H1 (cell line): ENCODE data around the gene CEP350. TPM values are rescaled to one million over a fixed set of nuclear protein-coding genes. Genes with fewer than 3 reads are reported as not detected.

Experiments used
- ATF2 ChIP-seq: IDR thresholded peaks from 2 replicates; pipeline ENCODE4 v1.6.1; 2012; ENCODE audit warnings: low read length, inconsistent platforms
- CEBPB ChIP-seq: IDR thresholded peaks from 2 replicates; pipeline ENCODE4 v1.6.1; 2012; ENCODE audit warnings: low read depth, low read length
- CHD7 ChIP-seq: fragments of 300-600 bp; sonication (generic); IDR thresholded peaks from 2 replicates; pipeline ENCODE4 v1.7.1; 2012; ENCODE audit warnings: low read length, moderate library complexity, mild to moderate bottlenecking, inconsistent platforms; ENCODE audit not compliant: insufficient replicate concordance
- KDM5A ChIP-seq: fragments of 200-600 bp; IDR thresholded peaks from 2 replicates; pipeline ENCODE4 v1.7.1; 2012; ENCODE audit warnings: mild to moderate bottlenecking, low read length, inconsistent platforms, mixed read lengths
- MAX ChIP-seq: IDR thresholded peaks from 2 replicates; pipeline ENCODE4 v1.6.1; 2012; ENCODE audit warnings: inconsistent platforms
- RAD21 ChIP-seq, 2 experiments: IDR thresholded peaks in 1 of 2; conservative IDR thresholded peaks in 1 of 2; 2 replicates each; pipeline ENCODE4 v1.6.1; 2011; ENCODE audit warnings: low read depth in 2 of 2, low read length in 2 of 2, improper control_type of control experiment in 1 of 2, inconsistent platforms in 1 of 2, mild to moderate bottlenecking in 1 of 2, moderate library complexity in 1 of 2
- SRF ChIP-seq: IDR thresholded peaks from 2 replicates; pipeline ENCODE4 v1.6.1; 2011; ENCODE audit warnings: mild to moderate bottlenecking, low read depth, low read length, moderate library complexity
- polyA plus RNA-seq, 7 experiments: library from polyadenylated mRNA; depleted of rRNA in 3 of 7; stranded (reverse) in 5 of 7; unstranded in 2 of 7; fragments of >200 nt in 5 of 7; fragments of 200-250 nt in 2 of 7; gene quantifications; 1 replicate in 5 of 7; 2 replicates in 1 of 7; 4 replicates in 1 of 7; pipeline versions ENCODE4 v1.2.1 to v1.2.3, GENCODE V29; 2011 to 2013; ENCODE audit warnings: missing spikeins in 2 of 7, mixed read lengths in 2 of 7
- total RNA-seq: library from RNA; stranded (reverse); fragmentation: NEBNext Ultra II Directional; extraction: Animal tissue kit (Norgen Biotek cat#: 25700); gene quantifications from 2 replicates; pipeline ENCODE4 v1.2.1, GENCODE V29; 2021

Gene CEP350
- total and polyA plus RNA-seq, 2 of the 8 experiments (the other 6 are each of a cell fraction or from before 2014, with no cell fraction given) = 5.6 to 39.4 TPM

GRCh38 chr1:180020017-180020416, 65.4 kb downstream of the CEP350 start (continued):
- TF ChIP-seq CHD7 (no peak), KDM5A (no peak), ATF2 (no peak), SRF (no peak), RAD21 (IDR thresholded peaks at IDR 0.05 in 1 of 2, conservative IDR thresholded peaks at IDR 0.05 in 1 of 2; ENCODE audit: low read depth in 2 of 2, low read length in 2 of 2) (no peak), CEBPB (no peak), MAX (no peak)
- TF ChIP-seq, all 59 proteins: peak for 0
